ENCODE results near the gene EDIL3.
"Not testable (repeated sequence)": the region's sequence is repeated elsewhere in the genome, so short reads cannot be mapped to it uniquely, and the experiment has no call there.

EDIL3 gene

GRCh38 chr5:84063041-84063440 is 321.6 kb downstream of the EDIL3 start:
- no peak for DNase-seq (ENCODE audit: low read depth in 2 of 2)

- no peak for DNase-seq (ENCODE audit: low read depth in 2 of 2)
These were observed 325.0 kb downstream of the EDIL3 start for GRCh38 chr5:84059672-84060071.

- DNase-seq (ENCODE audit: low read depth in 2 of 2), result no peak
These were observed 326.1 kb downstream of the EDIL3 start for GRCh38 chr5:84058561-84058960.

GRCh38 chr5:84057211-84057610 is 327.5 kb downstream of the EDIL3 start:
- DNase-seq (ENCODE audit: low read depth in 2 of 2), result no peak

GRCh38 chr5:84045964-84046363 is 338.7 kb downstream of the EDIL3 start:
- DNase-seq (ENCODE audit: low read depth in 2 of 2), result no peak

- no peak for DNase-seq (ENCODE audit: low read depth in 2 of 2)
These were observed 347.8 kb downstream of the EDIL3 start for GRCh38 chr5:84036842-84037241.

- no peak for DNase-seq (ENCODE audit: low read depth in 2 of 2)
These were observed 352.4 kb downstream of the EDIL3 start for GRCh38 chr5:84032324-84032723.

- no peak for DNase-seq (ENCODE audit: low read depth in 2 of 2)
These were observed 356.6 kb downstream of the EDIL3 start for GRCh38 chr5:84028093-84028492.

GRCh38 chr5:84018521-84018920 is 366.2 kb downstream of the EDIL3 start:
- not testable (repeated sequence) for DNase-seq (ENCODE audit: low read depth in 2 of 2)

- DNase-seq (ENCODE audit: low read depth in 2 of 2), result no peak
These were observed 367.0 kb downstream of the EDIL3 start for GRCh38 chr5:84017523-84018172.

- DNase-seq (ENCODE audit: low read depth in 2 of 2), result no peak
These were observed 368.6 kb downstream of the EDIL3 start for GRCh38 chr5:84016085-84016484.

- no peak for DNase-seq (ENCODE audit: low read depth in 2 of 2)
These were observed 369.7 kb downstream of the EDIL3 start for GRCh38 chr5:84014966-84015365.

- no peak for DNase-seq (ENCODE audit: low read depth in 2 of 2)
These were observed 390.9 kb downstream of the EDIL3 start for GRCh38 chr5:83993803-83994202.

GRCh38 chr5:83991566-83992224 is 393.0 kb downstream of the EDIL3 start:
- no peak for DNase-seq (ENCODE audit: low read depth in 2 of 2)

GRCh38 chr5:83988293-83988685 is 396.4 kb downstream of the EDIL3 start:
- DNase-seq (ENCODE audit: low read depth in 2 of 2), result no peak

GRCh38 chr5:83987513-83988292 is 397.0 kb downstream of the EDIL3 start:
- no peak for DNase-seq (ENCODE audit: low read depth in 2 of 2)

- DNase-seq (ENCODE audit: low read depth in 2 of 2), result no peak
These were observed 400.8 kb downstream of the EDIL3 start for GRCh38 chr5:83983852-83984251.

GRCh38 chr5:83973925-83974815 is 410.5 kb downstream of the EDIL3 start:
- DNase-seq (ENCODE audit: low read depth in 2 of 2), result no peak

GRCh38 chr5:83972909-83973308 is 411.8 kb downstream of the EDIL3 start:
- DNase-seq (ENCODE audit: low read depth in 2 of 2), result no peak

GRCh38 chr5:83972236-83972635 is 412.4 kb downstream of the EDIL3 start:
- DNase-seq (ENCODE audit: low read depth in 2 of 2), result no peak

- no peak for DNase-seq (ENCODE audit: low read depth in 2 of 2)
These were observed 417.3 kb downstream of the EDIL3 start for GRCh38 chr5:83967417-83967816.

GRCh38 chr5:83965441-83965840 is 419.2 kb downstream of the EDIL3 start:
- no peak for DNase-seq (ENCODE audit: low read depth in 2 of 2)

Measured in stimulated activated CD8-positive, alpha-beta memory T cell treated with anti-CD3 and anti-CD28 coated beads, Interleukin-15, amount 100 ng/mL, for 4 hours (primary cell).